HEK293 (cell line): ENCODE measurements around the gene SCLT1.

Experiments used
- CTCF ChIA-PET: fragments of 350-600 bp; formaldehyde crosslinking; extraction: SDS; loops from one replicate; lab custom pipeline; 2021; ENCODE audit warnings: antibody characterized with exemption; lab: Yijun Ruan, JAX
- POLR2A ChIA-PET: fragments of 300-600 bp; formaldehyde crosslinking; extraction: SDS; loops from one replicate; lab custom pipeline; 2020; ENCODE audit warnings: antibody characterized with exemption, inconsistent platforms; lab: Yijun Ruan, JAX
- H3K27ac ChIP-seq: fragments of 200-500 bp; sonication (Bioruptor generic); 2 replicates; pipeline ENCODE4 v1.5.1; 2014; ENCODE audit warnings: low read depth, low read length, control low read depth, inconsistent platforms; ENCODE audit errors: extremely low read depth
- H3K36me3 ChIP-seq, 2 experiments: fragments of 200-500 bp in 1 of 2; sonication (Bioruptor generic) in 1 of 2; 1 replicate in 1 of 2; 2 replicates in 1 of 2; pipeline ENCODE4 v1.5.1; 2014 to 2017; ENCODE audit warnings: inconsistent platforms in 2 of 2, low read length in 2 of 2; ENCODE audit not compliant: control insufficient read depth in 2 of 2, insufficient read depth in 1 of 2
- H3K4me1 ChIP-seq: fragments of 200-500 bp; sonication (Bioruptor generic); 2 replicates; pipeline ENCODE4 v1.5.1; 2014; ENCODE audit warnings: mild to moderate bottlenecking, low read length, inconsistent platforms; ENCODE audit not compliant: control insufficient read depth, insufficient read depth
- H3K4me3 ChIP-seq: 2 replicates; pipeline ENCODE4 v1.5.1; 2011; ENCODE audit warnings: low read depth, mild to moderate bottlenecking, control low read depth, low read length, moderate library complexity
- H3K9me3 ChIP-seq: fragments of 200-500 bp; sonication (Bioruptor generic); 2 replicates; pipeline ENCODE4 v1.5.1; 2014; ENCODE audit warnings: low read depth, low read length, inconsistent platforms; ENCODE audit not compliant: control insufficient read depth, insufficient read depth
- GFI1B ChIP-seq: fragments of 450-650 bp; formaldehyde crosslinking; IDR thresholded peaks from 2 replicates; pipeline ENCODE4 v1.5.1; 2016; ENCODE audit warnings: missing biosample characterization, missing genetic modification characterization
- KLF16 ChIP-seq: fragments of 450-650 bp; formaldehyde crosslinking; IDR thresholded peaks from 2 replicates; pipeline ENCODE4 v1.5.1; 2017; ENCODE audit warnings: missing biosample characterization, missing genetic modification characterization
- KLF9 ChIP-seq: fragments of 450-650 bp; formaldehyde crosslinking; IDR thresholded peaks from 2 replicates; pipeline ENCODE4 v1.5.1; 2016; ENCODE audit warnings: missing biosample characterization, missing genetic modification characterization, low read depth
- MYNN ChIP-seq: fragments of 450-650 bp; formaldehyde crosslinking; IDR thresholded peaks from 2 replicates; pipeline ENCODE4 v1.5.1; 2016; ENCODE audit warnings: missing biosample characterization, missing genetic modification characterization, borderline replicate concordance
- WT1 ChIP-seq: fragments of 450-650 bp; formaldehyde crosslinking; IDR thresholded peaks from 2 replicates; pipeline ENCODE4 v1.5.1; 2016; ENCODE audit warnings: missing biosample characterization, missing genetic modification characterization
- ZBTB17 ChIP-seq: fragments of 450-650 bp; formaldehyde crosslinking; IDR thresholded peaks from 2 replicates; pipeline ENCODE4 v1.5.1; 2016; ENCODE audit warnings: missing biosample characterization, missing genetic modification characterization
- ZBTB48 ChIP-seq: fragments of 450-650 bp; formaldehyde crosslinking; IDR thresholded peaks from 2 replicates; pipeline ENCODE4 v1.5.1; 2016; ENCODE audit warnings: missing biosample characterization, missing genetic modification characterization
- ZBTB7A ChIP-seq: fragments of 450-650 bp; formaldehyde crosslinking; IDR thresholded peaks from 2 replicates; pipeline ENCODE4 v1.5.1; 2016; ENCODE audit warnings: low read depth, missing biosample characterization, missing genetic modification characterization
- ZFP3 ChIP-seq: fragments of 450-650 bp; formaldehyde crosslinking; IDR thresholded peaks from 2 replicates; pipeline ENCODE4 v1.5.1; 2016; ENCODE audit warnings: low read depth, missing biosample characterization, missing genetic modification characterization
- ZNF112 ChIP-seq: fragments of 450-650 bp; formaldehyde crosslinking; IDR thresholded peaks from 2 replicates; pipeline ENCODE4 v1.5.0; 2017; ENCODE audit warnings: missing biosample characterization, missing genetic modification characterization
- ZNF184 ChIP-seq: fragments of 450-650 bp; IDR thresholded peaks from 2 replicates; pipeline ENCODE4 v1.5.1; 2018; ENCODE audit warnings: missing biosample characterization, mild to moderate bottlenecking, missing genetic modification characterization
- ZNF23 ChIP-seq: fragments of 450-650 bp; formaldehyde crosslinking; IDR thresholded peaks from 2 replicates; pipeline ENCODE4 v1.5.1; 2016; ENCODE audit warnings: missing biosample characterization, missing genetic modification characterization, borderline replicate concordance
- ZNF24 ChIP-seq: fragments of 450-650 bp; formaldehyde crosslinking; IDR thresholded peaks from 2 replicates; pipeline ENCODE4 v1.5.1; 2016; ENCODE audit warnings: missing biosample characterization, missing genetic modification characterization
- ZNF350 ChIP-seq: fragments of 450-650 bp; formaldehyde crosslinking; IDR thresholded peaks from 2 replicates; pipeline ENCODE4 v1.5.0; 2017; ENCODE audit warnings: missing biosample characterization, mild to moderate bottlenecking, missing genetic modification characterization
- ZNF354C ChIP-seq: fragments of 450-650 bp; formaldehyde crosslinking; IDR thresholded peaks from 2 replicates; pipeline ENCODE4 v1.5.1; 2016; ENCODE audit warnings: missing biosample characterization, missing genetic modification characterization, low read depth, borderline replicate concordance
- ZNF501 ChIP-seq: fragments of 450-650 bp; formaldehyde crosslinking; IDR thresholded peaks from 2 replicates; pipeline ENCODE4 v1.5.1; 2016; ENCODE audit warnings: missing biosample characterization, missing genetic modification characterization
- ZNF621 ChIP-seq: fragments of 450-650 bp; formaldehyde crosslinking; IDR thresholded peaks from 2 replicates; pipeline ENCODE4 v1.5.1; 2017; ENCODE audit warnings: missing biosample characterization, missing genetic modification characterization
- ZSCAN23 ChIP-seq: fragments of 450-650 bp; formaldehyde crosslinking; IDR thresholded peaks from 2 replicates; pipeline ENCODE4 v1.5.1; 2016; ENCODE audit warnings: missing biosample characterization, missing genetic modification characterization
- TF ChIP-seq, protein P1 (sequence below): fragments of 450-650 bp; formaldehyde crosslinking; IDR thresholded peaks from 2 replicates; pipeline ENCODE4 v1.5.1; 2016; ENCODE audit warnings: missing biosample characterization, missing genetic modification characterization
- TF ChIP-seq, protein P2 (sequence below): fragments of 450-650 bp; formaldehyde crosslinking; conservative IDR thresholded peaks from 2 replicates; pipeline ENCODE4 v1.5.1; 2016; ENCODE audit warnings: low read depth, missing biosample characterization, missing genetic modification characterization
- TF ChIP-seq, protein P3 (sequence below): fragments of 450-650 bp; formaldehyde crosslinking; IDR thresholded peaks from 2 replicates; pipeline ENCODE4 v1.5.1; 2016; ENCODE audit warnings: missing biosample characterization, missing genetic modification characterization, borderline replicate concordance
- TF ChIP-seq, protein P4 (sequence below): fragments of 450-650 bp; formaldehyde crosslinking; IDR thresholded peaks from 2 replicates; pipeline ENCODE4 v1.5.1; 2017; ENCODE audit warnings: missing biosample characterization, missing genetic modification characterization
- TF ChIP-seq, protein P5 (sequence below): fragments of 450-650 bp; formaldehyde crosslinking; IDR thresholded peaks from 2 replicates; pipeline ENCODE4 v1.5.1; 2016; ENCODE audit warnings: missing biosample characterization, missing genetic modification characterization

The SCLT1 gene

DNA sequence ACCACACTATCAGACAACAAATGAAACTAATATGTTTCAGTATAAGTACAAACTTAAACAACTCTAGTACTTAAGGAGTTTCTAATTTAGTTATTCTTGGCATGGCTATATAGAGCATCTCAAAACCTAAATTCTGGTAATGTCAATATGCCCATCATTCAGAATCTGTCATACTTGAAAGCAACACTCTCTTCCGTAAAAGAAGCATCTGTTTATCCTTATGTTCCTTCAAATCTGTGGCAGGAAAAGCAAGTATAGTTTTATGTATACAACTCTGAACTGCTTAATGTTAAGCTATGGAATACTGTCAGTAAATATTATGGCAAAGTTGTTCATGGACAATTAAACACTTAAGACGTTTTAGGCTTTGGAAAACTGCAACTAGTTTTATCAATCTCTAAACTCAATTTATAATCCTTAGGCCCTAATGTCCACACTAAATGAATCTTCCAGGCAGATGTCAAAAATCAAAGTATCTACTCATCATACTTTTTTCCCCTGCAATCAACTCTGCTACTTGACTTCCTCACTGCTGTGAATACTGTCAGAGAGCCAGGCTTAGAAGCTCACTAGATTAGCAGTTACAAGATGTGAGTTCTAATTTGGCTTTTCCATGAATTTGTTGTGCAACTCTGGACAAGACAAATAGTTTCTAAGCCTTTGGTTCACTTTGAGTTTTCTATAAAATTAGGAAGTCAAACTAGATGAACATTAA is 109.4 kb downstream of the SCLT1 start:
- Histone ChIP-seq H3K27ac (no peak overlapping the region), H3K4me1 (no peaks in the 10 kb centered on the region), H3K4me3 (no peak overlapping the region), H3K9me3 (no peaks in the 10 kb centered on the region), H3K36me3 (peaks cover 0 to 9% of the 10 kb centered on the region in 2 experiments; a peak in 2 of 3 replicates)
- TF ChIP-seq, protein P1, sequence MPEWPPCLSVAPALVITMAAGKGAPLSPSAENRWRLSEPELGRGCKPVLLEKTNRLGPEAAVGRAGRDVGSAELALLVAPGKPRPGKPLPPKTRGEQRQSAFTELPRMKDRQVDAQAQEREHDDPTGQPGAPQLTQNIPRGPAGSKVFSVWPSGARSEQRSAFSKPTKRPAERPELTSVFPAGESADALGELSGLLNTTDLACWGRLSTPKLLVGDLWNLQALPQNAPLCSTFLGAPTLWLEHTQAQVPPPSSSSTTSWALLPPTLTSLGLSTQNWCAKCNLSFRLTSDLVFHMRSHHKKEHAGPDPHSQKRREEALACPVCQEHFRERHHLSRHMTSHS (tag by site-specific recombination), result no peak
- TF ChIP-seq ZNF621 (tag by site-specific recombination), result no peak
- TF ChIP-seq ZNF184 (tag by site-specific recombination), result no peak
- no peak for TF ChIP-seq ZNF23 (tag by site-specific recombination)
- no peak for TF ChIP-seq ZBTB48 (tag by site-specific recombination)
- TF ChIP-seq ZNF24 (tag by site-specific recombination), result no peak
- TF ChIP-seq KLF9 (tag by site-specific recombination), result no peak
- TF ChIP-seq ZNF354C (tag by site-specific recombination), result no peak
- no peak for TF ChIP-seq ZNF112 (tag by site-specific recombination)
- TF ChIP-seq, protein P2, sequence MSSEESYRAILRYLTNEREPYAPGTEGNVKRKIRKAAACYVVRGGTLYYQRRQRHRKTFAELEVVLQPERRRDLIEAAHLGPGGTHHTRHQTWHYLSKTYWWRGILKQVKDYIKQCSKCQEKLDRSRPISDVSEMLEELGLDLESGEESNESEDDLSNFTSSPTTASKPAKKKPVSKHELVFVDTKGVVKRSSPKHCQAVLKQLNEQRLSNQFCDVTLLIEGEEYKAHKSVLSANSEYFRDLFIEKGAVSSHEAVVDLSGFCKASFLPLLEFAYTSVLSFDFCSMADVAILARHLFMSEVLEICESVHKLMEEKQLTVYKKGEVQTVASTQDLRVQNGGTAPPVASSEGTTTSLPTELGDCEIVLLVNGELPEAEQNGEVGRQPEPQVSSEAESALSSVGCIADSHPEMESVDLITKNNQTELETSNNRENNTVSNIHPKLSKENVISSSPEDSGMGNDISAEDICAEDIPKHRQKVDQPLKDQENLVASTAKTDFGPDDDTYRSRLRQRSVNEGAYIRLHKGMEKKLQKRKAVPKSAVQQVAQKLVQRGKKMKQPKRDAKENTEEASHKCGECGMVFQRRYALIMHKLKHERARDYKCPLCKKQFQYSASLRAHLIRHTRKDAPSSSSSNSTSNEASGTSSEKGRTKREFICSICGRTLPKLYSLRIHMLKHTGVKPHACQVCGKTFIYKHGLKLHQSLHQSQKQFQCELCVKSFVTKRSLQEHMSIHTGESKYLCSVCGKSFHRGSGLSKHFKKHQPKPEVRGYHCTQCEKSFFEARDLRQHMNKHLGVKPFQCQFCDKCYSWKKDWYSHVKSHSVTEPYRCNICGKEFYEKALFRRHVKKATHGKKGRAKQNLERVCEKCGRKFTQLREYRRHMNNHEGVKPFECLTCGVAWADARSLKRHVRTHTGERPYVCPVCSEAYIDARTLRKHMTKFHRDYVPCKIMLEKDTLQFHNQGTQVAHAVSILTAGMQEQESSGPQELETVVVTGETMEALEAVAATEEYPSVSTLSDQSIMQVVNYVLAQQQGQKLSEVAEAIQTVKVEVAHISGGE (tag by site-specific recombination), result no peak
- no peak for TF ChIP-seq ZBTB17 (tag by site-specific recombination)
- TF ChIP-seq, protein P3, sequence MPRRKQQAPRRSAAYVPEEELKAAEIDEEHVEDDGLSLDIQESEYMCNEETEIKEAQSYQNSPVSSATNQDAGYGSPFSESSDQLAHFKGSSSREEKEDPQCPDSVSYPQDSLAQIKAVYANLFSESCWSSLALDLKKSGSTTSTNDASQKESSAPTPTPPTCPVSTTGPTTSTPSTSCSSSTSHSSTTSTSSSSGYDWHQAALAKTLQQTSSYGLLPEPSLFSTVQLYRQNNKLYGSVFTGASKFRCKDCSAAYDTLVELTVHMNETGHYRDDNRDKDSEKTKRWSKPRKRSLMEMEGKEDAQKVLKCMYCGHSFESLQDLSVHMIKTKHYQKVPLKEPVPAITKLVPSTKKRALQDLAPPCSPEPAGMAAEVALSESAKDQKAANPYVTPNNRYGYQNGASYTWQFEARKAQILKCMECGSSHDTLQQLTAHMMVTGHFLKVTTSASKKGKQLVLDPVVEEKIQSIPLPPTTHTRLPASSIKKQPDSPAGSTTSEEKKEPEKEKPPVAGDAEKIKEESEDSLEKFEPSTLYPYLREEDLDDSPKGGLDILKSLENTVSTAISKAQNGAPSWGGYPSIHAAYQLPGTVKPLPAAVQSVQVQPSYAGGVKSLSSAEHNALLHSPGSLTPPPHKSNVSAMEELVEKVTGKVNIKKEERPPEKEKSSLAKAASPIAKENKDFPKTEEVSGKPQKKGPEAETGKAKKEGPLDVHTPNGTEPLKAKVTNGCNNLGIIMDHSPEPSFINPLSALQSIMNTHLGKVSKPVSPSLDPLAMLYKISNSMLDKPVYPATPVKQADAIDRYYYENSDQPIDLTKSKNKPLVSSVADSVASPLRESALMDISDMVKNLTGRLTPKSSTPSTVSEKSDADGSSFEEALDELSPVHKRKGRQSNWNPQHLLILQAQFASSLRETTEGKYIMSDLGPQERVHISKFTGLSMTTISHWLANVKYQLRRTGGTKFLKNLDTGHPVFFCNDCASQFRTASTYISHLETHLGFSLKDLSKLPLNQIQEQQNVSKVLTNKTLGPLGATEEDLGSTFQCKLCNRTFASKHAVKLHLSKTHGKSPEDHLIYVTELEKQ, result no peak
- TF ChIP-seq ZNF501 (tag by site-specific recombination), result no peak
- TF ChIP-seq MYNN (tag by site-specific recombination), result no peak
- no peak for TF ChIP-seq ZSCAN23 (tag by site-specific recombination)
- TF ChIP-seq ZFP3 (tag by site-specific recombination), result no peak
- ChIA-PET CTCF (interaction anchor here (0.6 kb wide), 1 partner anchor 42 kb away, joined by 3 read pairs; no protein-coding TSS in a partner anchor), POLR2A (no interaction called here)

DNA sequence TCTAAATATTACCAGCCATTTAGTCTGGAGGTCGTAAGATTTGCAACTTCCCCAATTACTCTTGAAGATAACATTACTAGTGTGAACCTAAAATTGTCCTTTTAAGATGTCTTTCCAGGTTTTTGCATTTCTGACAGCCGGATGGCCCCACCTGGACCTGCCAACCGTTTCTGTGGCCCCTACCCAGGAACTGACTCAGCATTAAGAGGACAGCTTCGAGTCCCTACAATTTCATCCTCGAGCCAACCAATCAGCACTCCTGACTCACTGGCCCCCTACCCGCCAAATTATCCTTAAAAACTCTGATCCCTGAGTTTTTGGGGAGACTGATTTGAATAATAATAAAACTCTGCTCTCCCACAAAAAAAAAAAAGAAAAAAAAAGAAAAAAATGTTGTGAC is 112.0 kb downstream of the SCLT1 start:
- H3K27ac ChIP-seq, result no peak overlapping the region
- no peaks in the 10 kb centered on the region for H3K4me1 ChIP-seq
- H3K4me3 ChIP-seq, result no peak overlapping the region
- H3K9me3 ChIP-seq, result no peaks in the 10 kb centered on the region
- peaks cover 0 to 2% of the 10 kb centered on the region in 2 experiments; a peak in 2 of 3 replicates for H3K36me3 ChIP-seq
- POLR2A ChIA-PET, result no interaction called here
- CTCF ChIA-PET, result no interaction called here
- TF ChIP-seq WT1 (tag by site-specific recombination), result no peak
- TF ChIP-seq, protein P4, sequence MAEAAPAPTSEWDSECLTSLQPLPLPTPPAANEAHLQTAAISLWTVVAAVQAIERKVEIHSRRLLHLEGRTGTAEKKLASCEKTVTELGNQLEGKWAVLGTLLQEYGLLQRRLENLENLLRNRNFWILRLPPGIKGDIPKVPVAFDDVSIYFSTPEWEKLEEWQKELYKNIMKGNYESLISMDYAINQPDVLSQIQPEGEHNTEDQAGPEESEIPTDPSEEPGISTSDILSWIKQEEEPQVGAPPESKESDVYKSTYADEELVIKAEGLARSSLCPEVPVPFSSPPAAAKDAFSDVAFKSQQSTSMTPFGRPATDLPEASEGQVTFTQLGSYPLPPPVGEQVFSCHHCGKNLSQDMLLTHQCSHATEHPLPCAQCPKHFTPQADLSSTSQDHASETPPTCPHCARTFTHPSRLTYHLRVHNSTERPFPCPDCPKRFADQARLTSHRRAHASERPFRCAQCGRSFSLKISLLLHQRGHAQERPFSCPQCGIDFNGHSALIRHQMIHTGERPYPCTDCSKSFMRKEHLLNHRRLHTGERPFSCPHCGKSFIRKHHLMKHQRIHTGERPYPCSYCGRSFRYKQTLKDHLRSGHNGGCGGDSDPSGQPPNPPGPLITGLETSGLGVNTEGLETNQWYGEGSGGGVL (tag by site-specific recombination), result no peak
- TF ChIP-seq, protein P5, sequence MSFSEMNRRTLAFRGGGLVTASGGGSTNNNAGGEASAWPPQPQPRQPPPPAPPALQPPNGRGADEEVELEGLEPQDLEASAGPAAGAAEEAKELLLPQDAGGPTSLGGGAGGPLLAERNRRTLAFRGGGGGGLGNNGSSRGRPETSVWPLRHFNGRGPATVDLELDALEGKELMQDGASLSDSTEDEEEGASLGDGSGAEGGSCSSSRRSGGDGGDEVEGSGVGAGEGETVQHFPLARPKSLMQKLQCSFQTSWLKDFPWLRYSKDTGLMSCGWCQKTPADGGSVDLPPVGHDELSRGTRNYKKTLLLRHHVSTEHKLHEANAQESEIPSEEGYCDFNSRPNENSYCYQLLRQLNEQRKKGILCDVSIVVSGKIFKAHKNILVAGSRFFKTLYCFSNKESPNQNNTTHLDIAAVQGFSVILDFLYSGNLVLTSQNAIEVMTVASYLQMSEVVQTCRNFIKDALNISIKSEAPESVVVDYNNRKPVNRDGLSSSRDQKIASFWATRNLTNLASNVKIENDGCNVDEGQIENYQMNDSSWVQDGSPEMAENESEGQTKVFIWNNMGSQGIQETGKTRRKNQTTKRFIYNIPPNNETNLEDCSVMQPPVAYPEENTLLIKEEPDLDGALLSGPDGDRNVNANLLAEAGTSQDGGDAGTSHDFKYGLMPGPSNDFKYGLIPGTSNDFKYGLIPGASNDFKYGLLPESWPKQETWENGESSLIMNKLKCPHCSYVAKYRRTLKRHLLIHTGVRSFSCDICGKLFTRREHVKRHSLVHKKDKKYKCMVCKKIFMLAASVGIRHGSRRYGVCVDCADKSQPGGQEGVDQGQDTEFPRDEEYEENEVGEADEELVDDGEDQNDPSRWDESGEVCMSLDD (tag by site-specific recombination), result no peak
- TF ChIP-seq ZNF350 (tag by site-specific recombination), result no peak
- no peak for TF ChIP-seq ZBTB7A (tag by site-specific recombination)
- TF ChIP-seq GFI1B (tag by site-specific recombination), result no peak
- TF ChIP-seq KLF16 (tag by site-specific recombination), result no peak
